HG03354 (cell line): ENCODE results near the gene UGGT2.
"Not testable (repeated sequence)": the region's sequence is repeated elsewhere in the genome, so short reads cannot be mapped to it uniquely, and the experiment has no call there.

Experiments
- ATAC-seq: cut with Tn5 transposase; IDR thresholded peaks from one replicate; pipeline ENCODE4 v1.9.1; 2021; ENCODE audit warnings: mild to moderate bottlenecking; ENCODE audit not compliant: unreplicated experiment, poor library complexity, severe bottlenecking

UGGT2 gene

DNA sequence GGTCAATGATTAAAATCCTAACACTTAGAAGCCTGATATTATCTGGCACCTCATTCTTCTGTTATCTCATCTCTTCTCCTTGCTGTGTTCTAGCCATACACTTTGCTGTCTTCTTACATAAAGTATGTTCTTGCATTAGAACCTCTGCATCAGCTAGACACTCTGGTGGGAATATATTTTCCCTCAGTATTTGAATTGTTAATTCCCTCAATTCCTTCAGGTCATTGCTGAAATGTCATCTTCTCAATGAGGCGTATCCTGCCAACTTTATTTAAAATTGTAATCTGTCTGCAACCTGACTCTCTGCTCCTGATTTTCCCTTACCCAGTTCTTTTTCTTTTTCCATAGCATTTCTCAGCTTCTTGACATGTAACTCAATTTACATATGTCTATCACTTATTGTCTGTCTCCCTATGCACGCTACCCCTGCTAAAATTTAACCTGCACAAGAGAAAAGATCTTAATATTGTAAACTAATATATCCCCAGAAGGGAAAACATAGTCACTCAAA lies 138.2 kb downstream of the UGGT2 start:
- no peak for ATAC-seq

DNA sequence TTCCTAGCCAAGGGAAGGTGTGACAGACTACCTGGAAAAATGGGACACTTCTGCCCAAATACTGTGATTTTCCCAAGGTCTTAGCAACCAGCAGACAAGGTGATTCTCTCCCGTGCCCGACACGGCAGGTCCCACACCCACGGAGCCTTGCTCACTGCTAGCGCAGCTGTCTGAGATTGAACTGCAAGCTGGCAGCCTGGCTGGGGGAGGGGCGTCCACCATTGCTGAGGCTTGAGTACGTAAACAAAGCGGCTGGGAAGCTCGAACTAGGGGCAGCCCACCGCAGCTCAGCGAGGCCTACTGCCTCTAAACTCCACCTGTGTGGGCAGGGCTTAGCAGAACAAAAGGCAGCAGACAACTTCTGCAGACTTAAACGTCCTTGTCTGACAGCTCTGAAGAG lies 146.2 kb downstream of the UGGT2 start:
- ATAC-seq = no peak

DNA sequence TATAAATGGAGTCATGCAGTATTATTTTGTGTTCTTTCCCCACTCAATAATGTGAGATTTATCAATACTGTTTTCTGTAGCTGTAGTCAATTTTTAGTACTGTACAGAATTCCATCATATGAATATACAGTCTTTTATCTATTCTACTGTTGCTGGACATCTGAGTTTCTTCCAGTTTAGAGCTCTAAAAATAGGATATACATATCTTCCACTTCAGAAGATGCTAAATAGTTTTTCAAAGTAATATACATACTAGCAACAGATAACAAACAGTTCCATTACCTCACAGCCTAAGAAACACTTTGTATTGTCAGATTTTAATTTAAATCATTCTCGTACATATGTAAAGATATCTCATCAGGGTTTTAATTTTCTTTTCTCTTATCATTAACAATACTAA lies 149.6 kb downstream of the UGGT2 start:
- no peak for ATAC-seq

DNA sequence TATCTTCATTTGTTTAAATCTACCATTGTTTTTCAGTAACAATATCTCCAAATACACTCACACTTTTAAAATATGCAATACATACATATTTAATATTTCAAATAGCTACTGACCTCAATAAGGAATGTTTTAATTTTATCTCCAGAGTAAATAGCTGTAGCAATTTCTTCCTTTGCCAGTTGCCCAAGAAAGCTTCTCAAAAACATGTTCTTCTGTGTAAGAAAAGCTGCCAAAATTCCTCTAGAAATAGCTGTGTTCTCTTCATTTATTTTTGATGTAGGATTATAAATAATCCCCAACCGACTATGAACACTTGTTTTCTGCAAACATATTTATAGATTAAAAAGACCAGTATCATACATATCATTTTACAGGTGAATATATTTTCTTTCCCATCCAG lies 150.5 kb downstream of the UGGT2 start:
- no peak for ATAC-seq

DNA sequence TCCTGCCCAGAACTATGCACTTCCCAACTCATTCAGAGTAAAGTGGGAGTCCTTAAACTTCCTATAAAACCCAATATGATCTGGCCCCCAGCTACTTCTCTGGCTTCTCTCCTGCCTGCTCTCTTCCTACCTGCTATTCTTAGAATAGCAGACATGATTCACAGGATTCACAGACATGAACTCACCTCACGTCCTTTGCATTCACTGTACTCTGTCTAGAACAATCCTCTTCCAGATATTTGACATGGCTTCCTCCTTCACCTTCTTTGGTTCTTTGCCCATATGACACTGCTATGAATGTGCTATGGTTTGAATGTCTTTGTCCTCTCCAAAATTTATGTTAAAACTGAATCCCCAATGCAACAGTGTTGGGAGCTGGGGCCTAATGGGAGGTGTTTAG lies 154.9 kb downstream of the UGGT2 start:
- ATAC-seq = no peak

DNA sequence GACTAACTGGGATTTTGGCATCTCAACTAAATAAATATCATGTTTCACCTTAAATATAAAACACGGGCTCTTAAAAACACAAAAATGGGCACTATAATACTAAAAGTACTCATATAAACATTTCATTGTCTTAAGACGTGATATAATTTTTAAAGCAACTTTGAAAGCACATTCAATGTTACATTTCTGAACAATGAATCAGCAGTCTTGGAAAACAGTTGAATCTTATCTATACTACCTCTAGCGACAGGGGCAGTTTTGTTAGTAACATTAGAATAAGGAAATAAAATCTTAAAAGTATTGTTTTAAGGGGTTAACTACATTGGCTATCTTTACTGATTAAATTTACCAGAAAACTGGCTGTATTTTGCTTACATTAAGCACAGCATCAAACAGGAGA lies 156.9 kb downstream of the UGGT2 start:
- ATAC-seq = no peak

DNA sequence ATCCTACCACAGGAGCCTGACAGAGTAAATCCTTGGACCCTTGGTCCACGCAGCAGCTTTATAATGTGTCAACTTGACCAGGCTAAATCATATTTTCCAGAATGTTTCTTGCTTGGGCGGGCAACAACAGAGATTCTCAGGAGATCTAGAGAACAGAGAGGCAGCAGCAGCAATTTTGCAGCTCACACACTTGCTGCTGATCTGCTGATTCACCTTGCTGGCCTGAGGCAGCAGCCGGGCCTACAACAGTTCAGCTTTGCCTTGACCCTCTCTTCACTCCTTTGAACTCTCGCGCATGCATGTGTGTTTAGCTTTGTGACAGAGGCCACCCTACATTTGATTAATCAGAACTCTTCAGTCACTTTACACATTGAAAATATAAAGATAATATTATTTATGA lies 159.3 kb downstream of the UGGT2 start:
- ATAC-seq = no peak

DNA sequence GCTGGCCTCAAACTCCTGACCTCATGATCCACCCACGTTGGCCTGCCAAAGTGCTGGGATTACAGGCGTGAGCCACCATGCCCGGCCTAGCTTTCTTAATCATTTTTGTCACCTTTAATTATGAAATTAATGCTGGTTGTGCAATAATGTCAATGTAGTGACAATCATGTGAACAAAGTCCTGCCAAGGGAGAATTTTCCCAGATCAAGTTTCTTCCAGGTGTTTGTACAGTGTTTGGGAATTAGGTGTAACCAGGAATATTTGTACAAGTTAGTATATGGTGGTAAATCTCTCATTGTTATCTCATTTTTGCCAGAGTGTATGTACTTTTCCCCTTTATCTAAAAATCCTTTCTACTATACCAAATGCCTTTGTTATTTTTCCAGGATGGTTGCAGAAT lies 171.1 kb downstream of the UGGT2 start:
- no peak for ATAC-seq

DNA sequence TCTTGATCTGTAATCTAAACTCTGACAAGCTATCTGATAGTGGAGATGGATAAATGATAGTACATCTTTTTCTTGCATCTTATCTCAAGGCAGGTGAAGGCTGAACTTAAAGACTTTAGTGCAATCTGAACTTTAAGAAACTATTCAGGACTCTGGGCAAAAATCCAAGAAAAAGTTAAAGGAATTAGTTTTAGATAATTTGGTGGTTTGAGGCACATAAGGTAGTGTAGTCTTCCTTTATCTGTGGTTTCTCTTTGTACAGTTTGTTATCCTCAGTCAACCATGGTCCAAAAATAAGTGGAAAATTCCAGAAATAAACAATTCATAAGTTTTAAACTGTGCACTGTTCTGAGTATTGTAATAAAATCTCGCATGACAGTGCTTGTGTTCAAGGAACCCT lies 172.9 kb downstream of the UGGT2 start:
- ATAC-seq = no peak

DNA sequence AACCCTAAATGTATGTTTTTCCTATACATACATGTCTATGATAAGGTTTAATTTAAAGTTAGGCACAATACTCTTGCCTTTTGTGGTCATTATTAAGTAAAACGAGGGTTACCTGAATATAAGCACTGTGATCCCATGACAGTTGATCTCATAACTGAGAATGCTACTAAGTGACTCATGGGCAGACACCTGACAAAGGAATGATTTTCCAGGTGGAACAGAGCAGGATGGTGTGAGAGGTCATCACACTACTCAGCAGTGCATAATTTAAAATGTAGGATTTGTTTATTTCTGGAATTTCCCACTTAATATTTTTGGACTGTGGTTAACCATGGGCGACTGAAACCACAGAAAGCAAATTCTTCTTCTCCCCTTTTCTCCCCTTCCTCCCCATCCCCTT lies 178.9 kb downstream of the UGGT2 start:
- no peak for ATAC-seq

DNA sequence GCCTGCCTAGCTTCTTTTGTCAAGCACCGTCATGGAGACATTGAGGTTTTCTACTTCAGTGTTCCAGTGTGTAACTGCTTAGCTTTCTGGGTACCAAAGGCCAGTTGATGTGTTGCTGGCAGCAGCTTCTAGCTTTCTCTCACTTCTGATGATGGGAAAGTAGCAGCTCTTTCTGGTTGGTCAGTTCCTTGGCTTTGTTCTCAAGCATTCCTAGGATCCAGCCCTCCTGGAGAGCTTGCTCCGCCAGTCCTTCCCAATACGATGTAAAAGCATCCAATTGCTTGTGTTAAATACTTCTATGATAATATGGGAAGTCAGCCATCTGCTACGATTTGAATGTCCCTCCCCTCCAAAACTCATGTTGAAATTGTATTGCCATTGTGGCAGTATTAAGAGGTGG lies 182.8 kb downstream of the UGGT2 start:
- ATAC-seq = no peak

DNA sequence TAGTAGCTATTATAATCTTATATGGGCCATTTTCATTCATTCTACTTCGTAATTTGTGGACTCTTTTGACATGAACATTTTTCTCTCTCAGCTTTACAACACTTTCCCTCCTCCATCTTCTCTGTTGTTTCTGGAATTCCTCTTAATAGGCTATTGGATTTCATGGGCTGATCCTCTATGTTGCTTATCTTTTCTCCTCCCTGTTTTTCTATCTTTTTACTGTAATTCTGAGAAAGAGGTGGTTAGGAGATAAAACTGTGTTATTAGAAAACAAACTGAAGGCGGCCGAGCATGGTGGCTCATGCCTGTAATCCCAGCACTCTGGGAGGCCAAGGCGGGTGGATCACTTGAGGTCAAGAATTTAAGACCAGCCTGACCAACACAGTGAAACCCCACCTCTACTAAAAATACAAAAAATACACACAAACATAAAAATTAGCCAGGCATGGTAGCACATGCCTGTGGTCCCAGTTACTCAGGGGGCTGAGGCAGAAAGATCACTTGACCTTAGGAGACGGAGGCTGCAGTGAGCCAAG lies 188.1 kb downstream of the UGGT2 start:
- no peak for ATAC-seq

DNA sequence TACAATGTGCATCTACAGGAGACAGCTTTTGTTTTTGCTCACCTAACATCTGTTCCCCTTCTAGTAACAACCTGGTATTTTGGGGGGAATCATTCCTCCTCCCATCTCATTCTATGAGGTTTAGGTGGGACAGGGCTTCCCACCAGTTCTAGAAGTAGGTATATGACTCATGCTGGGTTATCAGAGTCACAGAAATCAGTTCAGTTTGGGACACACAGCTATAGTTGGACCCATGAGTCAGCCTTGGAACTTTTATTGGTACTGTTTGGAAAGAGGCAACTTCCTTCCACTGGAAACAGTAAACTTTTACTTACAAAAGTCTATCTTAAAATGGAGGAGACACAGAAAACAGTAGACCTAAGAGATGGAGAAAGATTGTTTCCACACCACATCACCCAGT lies 190.8 kb downstream of the UGGT2 start:
- ATAC-seq = no peak

DNA sequence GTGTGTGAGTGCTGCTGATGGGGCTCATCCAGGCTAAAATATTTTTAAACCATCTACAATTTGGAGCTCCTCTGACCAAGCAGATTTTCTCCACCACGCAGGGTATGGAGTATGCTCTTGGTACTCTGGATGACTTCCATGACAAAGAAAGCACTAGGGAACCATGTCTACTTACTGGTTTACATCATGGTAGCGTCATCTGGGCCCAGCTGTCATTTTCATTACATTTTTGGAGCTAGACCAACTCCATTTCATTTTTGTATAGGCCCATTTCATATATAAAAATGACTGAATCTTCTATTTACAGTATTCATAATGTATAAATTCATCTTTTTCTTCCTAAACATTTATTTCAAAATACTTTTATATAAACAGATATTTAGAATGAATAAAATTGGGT lies 191.9 kb downstream of the UGGT2 start:
- no peak for ATAC-seq

DNA sequence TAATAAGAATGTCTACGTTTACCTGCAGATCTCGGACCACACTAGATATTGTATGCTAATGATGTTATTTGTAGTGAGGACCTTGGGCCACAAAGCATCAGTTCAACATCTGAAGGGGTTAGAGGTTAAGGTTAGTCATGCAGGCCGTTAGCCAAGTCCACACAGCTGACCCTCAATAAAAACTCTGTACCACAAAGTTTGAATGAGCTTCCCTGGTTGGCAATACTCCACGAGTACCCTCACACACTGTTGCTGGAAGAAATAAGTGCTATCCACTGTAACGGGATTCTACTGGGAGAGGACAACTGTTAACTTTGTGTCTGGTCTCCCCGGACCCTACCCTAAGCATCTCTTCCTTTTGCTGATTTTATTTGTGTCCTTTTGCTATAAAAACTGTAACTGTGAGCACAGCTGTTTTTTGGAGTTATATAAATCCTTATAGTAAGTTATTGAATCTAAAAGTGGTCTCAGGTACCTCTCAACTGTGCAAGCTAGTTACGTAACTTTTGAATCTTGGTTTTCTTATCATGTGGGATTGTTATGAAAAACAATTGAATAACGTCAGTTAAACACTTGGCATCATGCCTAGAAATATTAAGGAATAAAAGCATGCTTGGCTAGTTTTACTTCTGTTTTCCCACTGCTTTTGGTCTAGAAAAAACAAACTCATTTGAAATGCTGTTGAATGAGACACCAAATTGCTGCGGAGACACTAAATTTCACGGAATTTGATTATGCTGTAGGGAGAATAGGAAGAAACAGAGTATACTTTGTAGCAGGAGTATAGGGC lies 194.7 kb downstream of the UGGT2 start:
- ATAC-seq = no peak

DNA sequence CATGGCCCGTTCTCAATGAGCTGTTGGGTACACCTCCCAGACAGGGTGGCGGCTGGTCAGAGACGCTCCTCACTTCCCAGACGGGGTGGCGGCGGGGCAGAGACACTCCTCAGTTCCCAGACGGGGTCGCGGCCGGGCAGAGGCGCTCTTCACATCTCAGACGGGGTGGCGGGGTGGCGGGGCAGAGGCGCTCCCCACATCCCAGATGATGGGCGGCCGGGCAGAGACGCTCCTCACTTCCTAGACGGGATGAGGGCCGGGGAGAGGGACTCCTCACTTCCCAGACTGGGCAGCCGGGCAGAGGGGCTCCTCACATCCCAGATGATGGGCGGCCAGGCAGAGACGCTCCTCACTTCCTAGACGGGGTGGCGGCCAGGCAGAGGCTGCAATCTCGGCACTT lies 207.5 kb downstream of the UGGT2 start:
- ATAC-seq = not testable (repeated sequence)

DNA sequence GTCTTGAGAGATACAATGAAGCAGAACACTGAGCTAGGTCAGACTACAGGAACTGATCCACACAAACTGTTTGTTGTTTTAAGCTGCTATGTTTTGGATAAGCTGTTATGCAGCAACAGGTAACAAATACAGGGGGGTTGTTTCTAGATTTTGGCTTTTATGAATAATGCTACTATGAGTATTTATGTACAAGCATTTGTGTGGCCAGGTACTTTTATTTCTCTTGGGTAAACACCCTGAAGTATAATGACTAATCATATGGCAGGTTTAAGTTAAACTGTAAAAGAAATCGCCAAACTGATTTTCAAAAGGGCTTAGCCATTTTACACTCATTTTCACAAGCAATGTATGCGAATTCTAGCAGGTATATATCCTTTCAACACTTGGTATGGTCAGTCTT lies 210.3 kb downstream of the UGGT2 start:
- no peak for ATAC-seq

DNA sequence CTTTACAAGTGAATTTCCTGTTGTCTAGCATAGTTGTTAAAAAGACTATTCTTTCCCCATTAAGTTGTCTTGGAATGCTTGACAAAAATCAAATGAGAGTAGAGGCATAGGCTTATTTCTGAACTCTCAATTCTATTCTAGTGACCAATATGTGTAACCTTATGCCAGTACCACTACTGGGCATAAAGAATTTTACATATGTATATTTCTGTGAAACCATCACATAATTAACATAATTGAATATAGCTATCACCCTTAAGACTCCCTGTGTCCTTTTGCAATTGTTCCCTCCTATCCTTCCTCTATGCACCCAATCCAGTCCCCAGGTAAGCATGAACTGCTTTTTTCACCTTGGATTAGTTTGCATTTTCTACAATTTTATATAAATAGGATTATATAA lies 211.3 kb downstream of the UGGT2 start:
- ATAC-seq = no peak

DNA sequence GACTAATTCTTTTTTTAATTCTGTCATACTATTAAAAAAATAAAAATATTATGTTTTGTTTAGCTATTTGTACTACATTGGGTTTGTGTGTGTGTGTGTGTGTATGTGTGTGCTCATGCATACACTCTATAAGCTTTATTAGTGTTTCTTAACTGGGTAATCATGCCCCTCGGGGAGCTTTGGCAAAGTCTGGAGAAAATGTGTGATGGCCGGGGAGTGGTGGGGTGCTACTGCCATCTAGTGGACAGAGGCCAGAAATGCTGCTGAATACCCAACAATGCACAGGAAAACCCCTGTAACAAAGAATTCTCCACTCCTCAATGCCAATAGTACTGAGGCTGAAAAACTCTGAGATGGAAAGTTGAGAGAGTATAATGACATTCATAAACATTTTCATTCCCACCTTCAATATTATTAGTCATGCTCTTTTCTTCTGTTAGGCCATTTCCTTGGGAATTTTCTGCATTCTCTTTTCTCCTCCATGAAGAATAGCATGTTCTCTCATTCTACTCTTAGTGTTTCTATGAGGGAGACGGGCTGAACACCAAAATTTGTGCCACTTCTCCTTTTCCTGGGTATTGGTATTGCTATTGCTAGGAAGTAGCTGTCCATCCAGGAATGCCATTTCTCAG lies 219.0 kb downstream of the UGGT2 start:
- ATAC-seq = peak; percentile 91

DNA sequence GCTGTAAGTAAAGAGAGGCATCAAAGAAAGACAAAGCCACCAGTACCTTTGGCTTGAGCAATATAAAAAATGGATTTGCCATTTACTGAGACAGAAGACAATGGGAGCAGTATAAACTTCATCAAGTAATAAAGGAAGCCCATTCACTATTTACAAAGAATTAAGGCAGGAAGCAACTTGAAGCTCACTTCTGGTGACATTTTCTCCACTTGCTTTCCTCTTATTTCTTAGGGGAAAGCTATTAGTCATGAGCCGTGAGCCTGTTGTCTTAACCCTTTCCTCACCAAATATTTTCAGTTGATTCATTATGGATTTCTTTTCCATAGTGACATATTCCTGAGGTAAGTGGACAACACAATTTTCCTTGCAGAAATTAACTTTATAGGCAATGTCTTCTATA lies 219.5 kb downstream of the UGGT2 start:
- no peak for ATAC-seq

DNA sequence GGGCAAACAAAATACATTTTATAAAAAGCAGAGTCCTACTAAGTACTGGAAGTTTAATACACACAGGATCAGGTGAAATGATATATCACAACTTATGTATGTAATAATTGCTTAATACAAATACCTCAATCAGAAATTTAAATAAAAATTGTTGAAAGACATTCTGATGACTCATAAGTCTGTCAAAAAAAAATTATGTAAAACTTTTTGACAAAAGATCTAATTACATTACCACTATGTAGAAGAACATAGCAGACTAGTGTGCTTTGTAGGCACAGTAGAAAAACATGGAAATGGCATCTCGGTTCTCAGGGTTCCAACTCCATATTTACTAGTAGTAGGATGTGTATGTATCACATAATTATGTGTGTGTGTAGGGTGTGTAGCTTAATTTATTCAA lies 220.1 kb downstream of the UGGT2 start:
- ATAC-seq = no peak
